HG02852 (cell line): ENCODE measurements around the gene UBE4A.
"Not testable (repeated sequence)": the region's sequence is repeated elsewhere in the genome, so short reads cannot be mapped to it uniquely, and the experiment has no call there.

Experiments
- ATAC-seq: cut with Tn5 transposase; IDR thresholded peaks from one replicate; pipeline ENCODE4 v1.9.1; 2021; ENCODE audit warnings: mild to moderate bottlenecking, moderate library complexity; ENCODE audit not compliant: unreplicated experiment

The UBE4A gene

DNA sequence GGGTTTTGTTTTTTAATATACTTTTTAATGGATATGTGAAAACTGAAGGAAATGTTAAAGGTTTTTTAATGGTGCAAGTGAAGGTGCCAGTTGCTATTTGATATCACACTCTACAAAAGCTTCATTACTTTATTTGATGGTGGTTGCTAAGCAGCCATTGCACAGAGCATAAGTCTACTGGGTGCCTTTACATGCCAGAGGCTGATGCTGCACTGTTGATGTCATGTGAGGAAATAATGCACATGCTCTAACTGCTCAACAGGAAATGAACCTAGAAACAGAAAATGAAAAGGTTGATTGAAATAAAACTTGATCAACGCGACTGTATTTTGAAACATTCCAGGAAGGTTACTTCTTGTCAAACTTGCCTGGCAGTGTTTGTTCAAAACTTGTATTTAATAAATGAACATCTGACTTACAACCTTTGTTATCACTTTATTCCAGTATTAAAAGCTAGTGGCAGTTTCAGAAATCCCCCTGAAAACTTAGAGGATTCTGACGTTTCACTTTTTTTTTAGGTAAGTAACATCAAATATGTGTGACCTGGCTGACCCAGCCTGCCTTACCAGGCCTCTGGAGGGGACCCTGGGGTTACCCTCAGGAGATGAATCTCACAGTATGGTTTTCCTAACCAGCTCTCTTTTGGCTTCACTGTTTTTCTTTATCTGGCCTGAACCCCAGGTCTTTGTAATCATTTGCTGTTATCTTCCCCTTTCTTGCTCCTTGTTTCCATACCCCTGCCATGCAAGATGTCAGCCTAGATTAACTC is 39.6 kb downstream of the UBE4A start:
- no peak for ATAC-seq

DNA sequence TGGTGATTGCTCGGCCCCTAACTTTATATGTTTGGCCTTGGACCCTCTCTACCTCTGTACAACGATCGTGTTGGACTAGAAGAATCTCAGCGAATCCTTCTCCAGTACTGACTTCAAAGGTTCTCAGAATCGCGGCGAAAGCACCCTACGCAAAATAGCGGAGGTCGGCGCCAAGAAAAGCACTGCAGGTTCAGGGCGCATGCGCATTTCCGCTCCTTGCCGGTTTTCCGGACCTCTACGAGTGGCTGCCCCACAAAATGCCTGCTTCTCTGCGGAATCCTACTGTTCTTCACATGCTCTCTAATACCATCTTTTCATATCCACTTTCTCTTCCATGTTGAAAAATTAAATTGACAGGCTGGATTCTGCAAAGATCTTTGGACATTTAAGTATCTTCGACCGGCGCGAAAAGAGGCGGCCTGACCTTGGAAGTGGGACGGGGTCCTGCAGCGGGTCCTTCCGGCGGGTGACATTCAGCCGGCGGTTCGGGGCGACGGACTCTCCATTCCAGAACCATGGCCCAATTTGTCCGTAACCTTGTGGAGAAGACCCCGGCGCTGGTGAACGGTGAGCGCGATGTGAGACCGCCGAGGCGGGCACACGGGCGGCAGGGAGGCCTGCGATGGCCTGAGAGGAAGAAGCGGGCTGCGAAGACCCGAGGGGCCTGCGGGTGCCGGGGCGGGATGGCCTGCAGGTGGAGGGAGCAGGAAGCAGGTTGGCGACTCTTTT is 41.9 kb downstream of the UBE4A start, which contains the start of gene ATP5MG:
Gene ATP5MG, plus strand, starts transcription at position 456 of the 729 bp plus-strand sequence. Its CDS starts 60 bp downstream, at position 516.
- peak; percentile 55 for ATAC-seq

DNA sequence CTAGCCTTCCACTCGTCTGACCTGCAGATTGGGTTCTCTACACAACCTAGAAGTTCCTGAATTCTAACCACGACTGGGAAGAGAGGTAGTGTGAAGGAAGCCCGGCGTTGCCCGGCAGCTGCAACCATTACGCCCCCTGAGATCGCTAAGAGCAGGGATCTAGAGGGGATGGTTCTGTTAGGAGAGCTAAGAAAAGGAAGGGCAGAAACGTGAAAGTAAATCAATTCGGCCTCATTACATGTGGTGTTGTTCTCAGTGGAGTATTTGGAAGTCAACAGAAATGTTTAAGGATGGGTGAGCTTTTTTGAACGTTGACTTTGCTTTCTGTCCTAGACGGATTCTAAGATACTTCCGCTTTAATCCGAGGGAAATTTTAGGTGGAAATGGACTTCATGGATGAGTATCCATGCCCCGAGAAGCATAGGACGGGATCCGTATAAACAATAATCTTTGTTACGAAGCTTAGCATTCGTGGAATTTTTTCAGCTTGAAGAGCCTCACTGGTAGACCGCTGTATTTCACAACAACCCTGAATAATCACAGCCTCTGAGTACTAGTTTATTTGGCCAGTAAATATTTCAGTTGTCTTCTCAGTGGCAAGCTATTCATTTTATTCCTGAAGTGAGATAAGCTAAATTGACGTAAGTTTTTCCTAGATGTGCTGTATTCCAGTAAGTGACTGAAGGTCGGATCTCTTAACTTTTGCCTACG is 42.6 kb downstream of the UBE4A start:
- no peak for ATAC-seq

DNA sequence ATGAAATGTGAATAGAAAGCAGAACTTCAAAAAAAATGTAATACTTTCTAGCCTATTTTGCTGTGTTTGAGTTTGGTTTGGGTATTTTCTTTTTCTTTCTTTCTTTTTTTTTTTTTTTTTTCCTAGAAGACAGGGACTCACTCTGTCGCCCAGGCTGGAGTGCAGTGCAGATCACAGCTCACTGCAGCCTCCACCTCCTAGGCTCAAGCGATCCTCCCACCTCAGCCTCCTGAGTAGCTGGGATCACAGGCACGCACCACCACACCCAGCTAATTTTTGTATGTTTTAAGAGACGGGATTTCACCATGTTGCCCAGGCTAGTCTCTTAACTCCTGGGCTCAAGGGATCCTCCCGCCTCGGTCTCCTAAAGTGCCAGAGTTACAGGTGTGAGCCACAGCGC is 43.2 kb downstream of the UBE4A start:
- ATAC-seq: not testable (repeated sequence)

DNA sequence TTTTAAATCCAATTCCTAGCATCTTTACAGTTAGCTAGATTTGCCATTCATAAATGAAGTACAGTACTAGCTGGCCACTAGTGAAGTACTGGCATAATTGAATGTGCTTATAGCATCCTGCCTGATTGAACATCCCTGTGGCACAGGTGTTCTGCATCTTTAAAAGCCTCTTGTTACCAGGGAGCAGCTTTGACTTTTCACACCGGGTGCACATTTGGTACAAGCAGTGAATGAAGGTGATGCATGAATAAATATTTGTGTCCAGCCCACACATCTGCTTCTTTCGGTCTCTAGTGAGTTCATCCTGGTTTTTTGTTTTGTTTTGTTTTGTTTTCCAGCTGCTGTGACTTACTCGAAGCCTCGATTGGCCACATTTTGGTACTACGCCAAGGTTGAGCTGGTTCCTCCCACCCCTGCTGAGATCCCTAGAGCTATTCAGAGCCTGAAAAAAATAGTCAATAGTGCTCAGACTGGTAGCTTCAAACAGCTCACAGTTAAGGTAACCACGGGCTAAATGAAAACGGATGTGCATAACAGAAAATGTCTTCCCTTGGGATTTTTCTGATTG is 47.3 kb downstream of the UBE4A start:
- no peak for ATAC-seq

DNA sequence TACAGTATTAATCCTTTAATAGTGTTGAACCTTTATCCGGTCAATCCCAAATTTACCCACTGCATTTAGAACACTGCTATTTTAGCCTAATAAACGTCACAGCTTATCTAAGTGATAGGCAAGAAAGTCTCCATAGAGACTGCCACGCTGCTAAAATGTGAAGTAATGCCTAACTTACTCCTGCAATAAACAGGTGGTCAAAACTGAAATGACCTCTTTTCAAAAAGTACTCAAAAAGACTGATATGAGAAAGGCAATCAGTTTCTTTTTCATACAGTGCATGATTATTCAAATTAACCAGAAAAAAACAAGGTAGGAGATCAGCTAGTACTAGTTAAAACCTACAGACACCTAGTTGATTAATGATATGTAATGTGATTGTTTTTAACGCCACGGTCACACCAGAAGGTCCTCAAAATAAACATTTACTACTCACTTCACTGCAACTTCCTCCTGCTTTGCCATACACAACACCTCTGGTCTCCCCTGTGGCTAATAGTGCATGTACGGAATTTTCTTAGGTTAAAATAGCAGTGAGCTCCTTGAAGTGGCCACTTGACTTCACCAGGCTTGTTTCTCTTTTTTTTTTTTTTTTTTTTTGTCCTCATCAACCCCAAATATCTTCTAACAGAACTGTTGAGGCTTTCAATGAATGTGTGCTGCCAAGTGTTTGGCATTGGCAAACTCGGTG is 50.8 kb downstream of the UBE4A start:
- ATAC-seq: peak; percentile 49

DNA sequence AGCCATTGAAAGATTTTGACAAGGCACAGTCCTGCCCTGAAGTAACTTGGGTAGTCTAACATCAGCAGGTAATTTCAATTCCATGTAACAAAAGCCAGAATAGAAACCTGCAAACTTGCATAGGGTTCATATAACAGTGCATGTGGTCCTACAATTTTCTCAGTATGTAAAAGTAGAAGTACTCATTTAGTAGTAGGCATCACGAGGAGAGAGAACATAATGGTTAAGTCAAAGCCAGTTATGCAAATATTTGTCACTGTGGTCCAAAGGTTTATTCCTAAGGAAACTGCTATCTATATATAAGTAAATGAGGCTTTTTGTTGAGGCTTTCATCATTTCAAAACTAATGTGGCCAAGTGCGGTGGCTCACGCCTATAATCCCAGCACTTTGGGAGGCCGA is 52.1 kb downstream of the UBE4A start:
- ATAC-seq: no peak

DNA sequence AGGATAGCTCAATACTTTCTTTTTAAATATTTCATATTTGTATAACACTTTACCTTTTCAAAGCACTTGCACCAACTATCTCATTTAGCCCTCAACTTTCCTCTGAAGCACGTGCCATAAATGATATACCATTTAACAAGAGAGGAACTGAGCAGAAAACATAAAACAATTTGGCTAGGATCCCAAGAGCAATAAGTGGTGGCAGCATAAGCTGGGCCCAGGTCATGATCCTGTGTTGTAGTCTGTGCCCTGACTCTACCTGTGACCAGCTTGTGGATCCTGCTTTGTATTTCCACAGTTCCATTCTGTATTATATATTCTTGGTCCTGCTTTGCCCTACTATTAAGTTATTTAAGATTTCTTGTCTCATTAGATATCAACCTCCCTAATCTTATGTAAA is 53.5 kb downstream of the UBE4A start:
- ATAC-seq: no peak

DNA sequence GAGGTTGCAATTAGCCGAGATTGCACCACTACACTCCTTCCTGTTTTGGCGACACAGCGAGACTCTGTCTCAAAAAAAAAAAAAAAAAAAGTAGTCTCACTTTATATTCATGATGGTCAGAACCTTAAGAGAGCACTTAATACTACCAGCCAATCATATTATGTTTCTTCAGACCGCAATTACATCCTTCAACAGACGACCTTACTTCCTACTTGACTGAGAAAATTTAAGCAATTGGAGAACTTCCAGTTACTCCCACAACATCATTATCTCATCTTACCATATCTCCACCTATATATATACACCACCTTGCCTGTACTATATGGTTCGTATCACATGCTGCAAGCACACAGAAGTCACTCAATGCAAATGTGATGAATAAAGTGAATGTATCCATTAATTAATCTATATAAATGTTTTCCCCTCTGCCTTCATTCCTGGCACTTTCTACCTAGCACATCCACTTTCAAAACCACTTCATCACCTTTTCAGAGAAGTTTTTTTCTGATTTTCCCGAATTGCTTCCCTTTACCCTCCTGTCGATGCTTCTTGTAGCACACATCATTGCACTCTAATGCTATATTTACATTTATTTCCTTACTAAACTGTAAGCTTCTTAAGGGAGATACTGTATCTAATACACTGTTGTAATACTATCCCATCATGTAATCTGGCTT is 55.8 kb downstream of the UBE4A start:
- no peak for ATAC-seq

DNA sequence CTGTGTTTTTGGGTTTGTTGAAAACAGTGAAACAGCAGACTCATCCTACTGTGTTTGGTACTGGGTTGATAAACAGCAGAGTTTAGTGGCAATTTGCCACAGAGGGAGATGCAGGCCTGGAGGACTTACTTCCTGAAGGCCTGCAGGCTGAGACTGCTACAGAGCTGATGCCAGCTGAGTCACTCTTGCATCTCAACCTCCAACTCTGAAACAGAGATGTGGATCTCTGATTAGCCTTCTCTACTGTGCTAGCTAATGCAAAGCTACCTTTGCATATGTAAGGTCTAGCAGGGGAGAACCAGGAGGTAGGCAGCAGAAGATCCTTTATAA is 56.3 kb downstream of the UBE4A start:
- ATAC-seq: no peak

DNA sequence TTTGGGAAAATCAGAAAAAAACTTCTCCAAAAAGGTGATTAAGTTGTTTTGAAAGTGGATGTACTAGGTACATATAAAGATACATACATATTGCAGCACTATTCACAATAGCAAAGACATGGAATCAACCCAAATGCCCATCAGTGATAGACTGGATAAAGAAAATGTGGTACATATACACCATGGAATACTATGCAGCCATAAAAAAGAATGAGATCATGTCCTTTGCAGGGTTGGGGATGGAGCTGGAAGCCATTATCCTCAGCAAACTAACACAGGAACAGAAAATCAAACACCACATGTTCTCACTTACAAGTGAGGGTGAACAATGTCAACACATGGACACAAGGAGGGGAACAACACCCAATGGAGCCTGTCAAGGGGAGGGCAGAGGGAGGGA is 57.5 kb downstream of the UBE4A start:
- ATAC-seq: not testable (repeated sequence)

DNA sequence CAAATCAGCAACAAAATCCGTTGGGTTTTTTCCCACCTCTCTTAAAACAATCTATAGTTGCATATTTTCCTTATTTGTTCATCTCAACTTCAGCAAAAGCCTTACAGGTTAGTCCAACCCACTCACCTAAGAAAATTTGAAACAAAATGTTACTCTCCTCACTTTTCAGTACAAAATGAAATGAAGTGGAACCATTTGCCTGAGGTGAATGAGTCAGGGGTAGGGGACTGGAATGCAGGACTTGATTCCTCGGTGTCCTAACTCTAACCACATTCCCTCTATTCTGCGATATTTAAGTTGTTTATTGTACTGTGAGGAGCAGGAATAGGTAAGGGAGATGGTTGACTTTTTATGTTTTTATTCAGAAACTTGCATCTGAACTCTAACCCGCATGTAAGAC is 58.4 kb downstream of the UBE4A start:
- no peak for ATAC-seq

DNA sequence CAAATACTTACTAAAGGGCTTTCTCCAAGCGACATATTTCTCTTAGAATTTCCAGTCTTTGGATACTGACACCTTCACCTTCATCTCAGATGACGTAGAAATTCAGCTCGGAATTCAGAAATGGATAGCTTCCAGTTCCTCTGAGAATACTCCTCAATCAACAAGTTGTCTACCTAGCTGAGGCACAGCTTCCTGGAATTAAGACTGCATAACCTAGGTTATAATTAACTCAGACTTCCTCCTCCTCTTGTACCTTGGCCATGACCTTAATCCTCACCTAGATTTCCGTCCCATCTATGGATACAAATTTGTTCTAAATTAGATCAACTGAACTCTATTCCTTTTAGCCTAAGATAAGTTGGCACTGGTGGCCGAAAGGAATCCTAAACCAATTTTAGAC is 59.4 kb downstream of the UBE4A start:
- ATAC-seq: no peak

DNA sequence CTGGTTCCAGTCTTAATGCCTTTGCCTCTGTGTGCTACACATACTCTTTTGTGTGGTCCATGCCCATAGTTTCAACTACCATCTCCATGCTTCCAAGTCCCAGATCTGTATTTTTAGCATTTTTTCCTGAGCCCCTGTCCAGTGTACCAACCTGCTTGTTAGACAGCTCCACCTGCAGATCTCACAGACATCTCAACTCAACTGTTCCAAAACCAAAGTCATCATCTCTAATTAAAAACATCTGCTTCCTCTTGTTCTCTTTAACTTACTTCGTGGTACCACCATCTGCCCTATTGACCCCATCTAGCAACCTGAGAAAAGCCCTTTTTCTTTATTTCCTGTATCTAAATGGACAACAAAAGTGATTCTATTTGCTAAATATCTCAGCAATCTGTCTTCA is 68.3 kb downstream of the UBE4A start:
- no peak for ATAC-seq

DNA sequence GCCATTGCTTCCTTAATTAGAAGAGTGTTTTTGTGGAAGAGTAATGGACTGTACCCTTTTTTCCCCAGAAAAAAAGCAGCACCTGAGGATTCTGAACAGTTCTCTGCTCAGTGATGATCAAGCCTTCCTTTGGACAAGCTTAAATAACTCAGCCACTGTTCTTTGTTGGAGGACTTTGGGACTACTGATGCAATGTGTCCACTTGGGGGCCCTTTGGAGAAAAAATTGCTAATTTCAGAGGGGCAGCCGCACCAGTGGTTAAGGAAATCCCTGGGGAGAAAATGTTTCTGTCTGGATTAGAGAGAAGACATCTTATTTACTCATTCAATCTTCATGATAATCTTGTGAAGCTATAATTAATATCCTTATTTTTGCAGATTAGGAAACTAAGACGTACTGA is 71.6 kb downstream of the UBE4A start:
- no peak for ATAC-seq

DNA sequence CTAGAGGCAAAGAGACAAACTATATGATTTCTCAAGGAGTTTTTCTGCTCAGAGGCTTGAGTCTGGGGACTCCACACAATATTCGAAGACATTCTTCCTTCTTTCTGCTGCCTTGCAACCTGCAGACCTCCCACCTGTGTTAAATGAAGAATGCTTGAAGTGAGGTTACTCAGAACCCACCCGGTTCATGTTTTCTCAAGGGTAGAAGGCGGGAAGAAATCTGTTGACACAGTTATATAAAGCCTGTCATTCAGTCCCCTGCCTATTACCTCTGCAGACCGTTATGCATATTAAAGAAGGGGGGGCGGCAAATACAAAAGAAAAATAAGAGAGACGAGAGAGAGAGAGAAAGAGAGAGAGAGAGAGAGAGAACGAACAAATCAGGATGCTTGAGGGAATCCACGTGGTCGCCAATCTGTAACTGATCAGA is 74.7 kb downstream of the UBE4A start:
- ATAC-seq: no peak

DNA sequence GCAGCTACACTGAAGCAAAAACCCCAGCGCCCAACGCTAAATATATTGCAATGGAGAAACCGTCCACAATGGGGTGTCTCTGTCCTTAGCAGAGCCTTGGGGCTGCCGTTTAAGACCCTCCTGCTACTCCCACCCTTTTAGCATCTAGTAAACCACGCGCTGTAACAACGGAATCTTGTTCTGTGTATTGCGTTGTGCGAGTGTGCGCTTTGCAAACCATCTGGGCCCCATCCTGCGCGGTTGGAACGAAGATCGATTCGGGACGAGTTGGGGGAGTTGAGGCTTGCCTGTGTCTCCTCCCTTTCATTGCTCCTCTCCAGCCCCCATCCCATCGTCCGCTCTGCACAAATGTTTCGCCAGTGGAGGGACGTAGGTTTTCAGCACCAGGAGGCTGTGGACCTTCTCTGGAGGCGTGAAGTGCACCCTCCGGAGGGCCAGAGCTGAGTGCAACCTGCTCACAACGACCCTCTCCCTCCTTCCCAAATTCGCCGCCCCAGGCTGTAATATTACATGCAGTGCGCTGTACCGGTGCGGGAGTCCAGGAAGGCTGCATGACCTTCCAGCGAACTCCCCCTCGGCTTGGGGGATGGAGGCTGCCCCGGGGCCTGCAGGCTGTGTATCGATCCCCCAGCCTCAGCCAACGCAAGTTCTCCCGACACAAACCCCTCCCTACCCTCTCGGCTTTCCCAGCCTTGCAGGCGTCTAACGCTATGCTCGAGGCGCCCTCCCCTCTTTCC is 75.3 kb downstream of the UBE4A start:
- ATAC-seq: no peak

DNA sequence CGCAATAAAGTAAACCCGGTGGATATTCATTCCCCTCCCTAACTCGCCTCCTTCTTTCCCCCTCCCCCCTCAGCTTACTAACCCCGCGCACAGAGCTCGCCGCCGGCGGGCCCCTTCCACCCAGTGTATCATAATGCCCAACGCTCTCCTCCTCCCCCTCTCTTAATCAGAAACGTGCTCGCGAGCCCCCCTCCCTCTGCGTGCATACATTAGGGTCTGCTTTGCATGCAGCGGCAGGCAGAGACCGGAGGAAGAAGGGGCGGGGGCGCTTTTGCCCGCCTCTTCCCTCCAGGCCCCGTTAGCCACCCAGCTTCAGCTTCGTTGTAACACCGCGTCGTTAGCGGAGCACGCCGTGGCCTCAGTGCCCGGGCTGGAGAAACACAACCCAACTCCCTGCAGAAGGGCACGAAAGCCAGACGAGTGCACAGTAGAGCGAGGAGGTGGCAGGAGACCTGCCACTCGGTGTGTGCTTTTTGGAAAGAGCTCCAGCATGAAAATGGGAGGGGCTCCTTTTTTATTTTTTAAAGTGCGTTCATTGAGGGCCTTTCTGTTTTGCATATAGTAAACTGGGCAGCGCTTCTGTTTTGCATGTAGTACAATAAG is 76.0 kb downstream of the UBE4A start:
- ATAC-seq: peak; percentile 11

DNA sequence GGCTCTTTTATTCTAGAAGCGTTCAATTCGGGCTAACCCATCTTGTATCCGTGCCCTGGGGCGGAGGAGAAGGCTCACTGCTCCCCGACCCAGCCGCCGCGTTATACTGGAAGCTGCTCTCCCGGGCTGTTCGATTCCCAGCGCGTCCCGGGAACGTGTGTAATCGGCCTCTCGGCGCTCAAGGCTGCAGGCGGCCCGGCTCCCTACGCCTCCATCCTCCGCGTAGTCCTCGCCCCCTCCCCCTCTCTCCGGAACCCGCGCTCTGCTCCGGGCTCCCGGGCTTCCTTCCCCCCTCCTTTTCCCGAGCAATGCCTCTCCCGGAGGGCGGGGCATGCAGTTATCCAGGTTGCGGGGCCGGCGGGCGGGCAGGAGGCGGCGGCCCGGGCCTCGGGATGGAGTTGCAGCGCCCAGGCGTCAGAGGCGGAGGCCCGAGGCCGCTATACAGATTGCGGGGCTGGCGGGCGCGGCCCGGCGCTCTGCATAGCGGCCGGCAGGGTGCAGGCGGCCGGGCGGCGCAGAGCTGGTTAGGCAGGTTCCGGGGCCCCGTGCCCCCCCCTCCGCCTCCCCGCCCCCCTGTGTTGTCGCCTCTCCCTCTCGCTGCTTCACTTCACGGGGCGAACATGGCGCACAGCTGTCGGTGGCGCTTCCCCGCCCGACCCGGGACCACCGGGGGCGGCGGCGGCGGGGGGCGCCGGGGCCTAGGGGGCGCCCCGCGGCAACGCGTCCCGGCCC is 76.7 kb downstream of the UBE4A start, which contains the start of gene KMT2A:
Gene KMT2A, plus strand, starts transcription at position 600 of the 732 bp plus-strand sequence. Its CDS starts 21 bp downstream, at position 621.
- ATAC-seq: peak; percentile 50
